ENCODE data around the gene OR8H2.
A peak's percentile ranks its signal among the peaks of the same experiment; 100 is the strongest.
"Not testable (repeated sequence)": the region's sequence is repeated elsewhere in the genome, so short reads cannot be mapped to it uniquely, and the experiment has no call there.

The OR8H2 gene, protein sequence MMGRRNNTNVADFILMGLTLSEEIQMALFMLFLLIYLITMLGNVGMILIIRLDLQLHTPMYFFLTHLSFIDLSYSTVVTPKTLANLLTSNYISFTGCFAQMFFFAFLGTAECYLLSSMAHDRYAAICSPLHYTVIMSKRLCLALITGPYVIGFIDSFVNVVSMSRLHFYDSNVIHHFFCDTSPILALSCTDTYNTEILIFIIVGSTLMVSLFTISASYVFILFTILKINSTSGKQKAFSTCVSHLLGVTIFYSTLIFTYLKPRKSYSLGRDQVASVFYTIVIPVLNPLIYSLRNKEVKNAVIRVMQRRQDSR

GRCh38 chr11:56103210-56103737 lies at the start of gene OR8H2:
Gene OR8H2 (plus strand): TSS chr11:56103687. CDS start chr11:56105043, 1,356 bp downstream.
- Histone ChIP-seq H3K4me1 (ENCODE audit: insufficient read depth, low read length) (no peaks in the 10 kb centered on the region), H3K9me3 (ENCODE audit: control insufficient read depth, insufficient read depth, low read length) (no peaks in the 10 kb centered on the region), H3K9ac (ENCODE audit: low read depth, low read length) (no peak within 1 kb of the TSS), H3K36me3 (ENCODE audit: insufficient read depth, low read length) (no peaks in the 10 kb centered on the region)

DNA sequence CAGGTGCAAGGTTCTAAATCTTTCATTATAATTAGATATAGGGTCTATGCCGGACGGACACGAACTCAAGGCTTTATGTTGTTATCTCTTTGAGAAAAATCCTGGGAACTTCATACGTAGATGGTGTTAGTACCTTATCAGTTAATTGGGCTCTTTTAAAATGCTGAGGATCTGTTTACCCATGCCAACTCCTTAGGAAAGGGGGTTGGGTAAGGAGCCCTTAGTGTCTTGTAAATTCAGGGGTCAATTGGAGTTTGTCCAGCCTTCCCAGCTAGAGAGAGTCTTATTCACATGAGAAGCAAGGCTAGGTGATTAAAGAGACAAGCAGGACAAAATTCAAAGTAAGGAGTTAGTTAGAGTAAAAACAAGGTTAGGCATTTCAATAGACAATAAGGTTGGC lies 47.1 kb upstream of the OR8H2 start:
- H3K9ac ChIP-seq (ENCODE audit: low read depth, low read length); H3K36me3 ChIP-seq (ENCODE audit: insufficient read depth, low read length); H3K9me3 ChIP-seq (ENCODE audit: control insufficient read depth, insufficient read depth, low read length): not testable (repeated sequence)
- peaks cover 19% of the 10 kb centered on the region for H3K4me1 ChIP-seq (ENCODE audit: insufficient read depth, low read length)

- not testable (repeated sequence) for H3K9me3 ChIP-seq (ENCODE audit: control insufficient read depth, insufficient read depth, low read length); H3K9ac ChIP-seq (ENCODE audit: low read depth, low read length); H3K36me3 ChIP-seq (ENCODE audit: insufficient read depth, low read length)
- H3K4me1 ChIP-seq (ENCODE audit: insufficient read depth, low read length) = peaks cover 19% of the 10 kb centered on the region
Measured at GRCh38 chr11:56057661-56058237, 45.7 kb upstream of the OR8H2 start.

DNA sequence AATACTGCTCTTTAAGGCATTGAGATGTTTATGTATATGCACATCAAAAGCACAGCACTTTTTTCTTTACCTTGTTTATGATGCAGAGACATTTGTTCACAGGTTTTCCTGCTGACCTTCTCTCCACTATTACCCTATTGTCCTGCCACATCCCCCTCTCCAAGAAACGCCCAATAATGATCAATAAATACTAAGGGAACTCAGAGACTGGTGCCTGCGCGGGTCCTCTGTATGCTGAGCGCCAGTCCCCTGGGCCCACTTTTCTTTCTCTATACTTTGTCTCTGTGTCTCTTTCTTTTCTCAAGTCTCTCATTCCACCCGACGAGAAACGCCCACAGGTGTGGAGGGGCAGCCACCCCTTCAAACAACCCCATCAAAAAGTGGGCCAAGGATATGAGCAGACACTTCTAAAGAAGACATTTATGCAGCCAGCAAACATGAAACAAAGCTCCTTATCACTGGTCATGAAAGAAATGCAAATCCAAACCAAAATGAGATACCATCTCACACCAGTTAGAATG lies 45.2 kb upstream of the OR8H2 start:
- peak overlapping the region; percentile 25 for H3K9ac ChIP-seq (ENCODE audit: low read depth, low read length)
- H3K9me3 ChIP-seq (ENCODE audit: control insufficient read depth, insufficient read depth, low read length); H3K36me3 ChIP-seq (ENCODE audit: insufficient read depth, low read length): not testable (repeated sequence)
- peaks cover 19% of the 10 kb centered on the region for H3K4me1 ChIP-seq (ENCODE audit: insufficient read depth, low read length)

DNA sequence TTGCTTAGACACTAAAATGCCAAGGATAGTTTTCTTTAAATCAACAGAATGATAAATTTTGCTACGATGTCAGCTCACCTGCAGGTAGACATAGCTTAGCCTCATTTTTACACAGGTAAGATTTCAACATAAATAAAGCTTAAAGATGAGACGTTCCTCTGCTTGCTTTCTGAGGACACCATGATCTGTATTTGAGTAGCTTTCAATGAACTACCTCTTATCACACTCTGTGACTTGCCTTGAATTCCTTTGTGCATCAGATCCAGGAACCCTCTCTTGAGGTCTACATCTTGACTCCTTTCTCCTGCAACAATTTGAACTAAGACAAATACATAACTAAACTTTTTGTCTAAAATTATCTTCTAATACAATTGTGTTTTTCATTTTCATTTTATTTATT lies 36.5 kb upstream of the OR8H2 start:
- no peaks in the 10 kb centered on the region for H3K9me3 ChIP-seq (ENCODE audit: control insufficient read depth, insufficient read depth, low read length)
- H3K36me3 ChIP-seq (ENCODE audit: insufficient read depth, low read length) = no peaks in the 10 kb centered on the region
- H3K4me1 ChIP-seq (ENCODE audit: insufficient read depth, low read length) = no peaks in the 10 kb centered on the region
- H3K9ac ChIP-seq (ENCODE audit: low read depth, low read length) = no peak overlapping the region

DNA sequence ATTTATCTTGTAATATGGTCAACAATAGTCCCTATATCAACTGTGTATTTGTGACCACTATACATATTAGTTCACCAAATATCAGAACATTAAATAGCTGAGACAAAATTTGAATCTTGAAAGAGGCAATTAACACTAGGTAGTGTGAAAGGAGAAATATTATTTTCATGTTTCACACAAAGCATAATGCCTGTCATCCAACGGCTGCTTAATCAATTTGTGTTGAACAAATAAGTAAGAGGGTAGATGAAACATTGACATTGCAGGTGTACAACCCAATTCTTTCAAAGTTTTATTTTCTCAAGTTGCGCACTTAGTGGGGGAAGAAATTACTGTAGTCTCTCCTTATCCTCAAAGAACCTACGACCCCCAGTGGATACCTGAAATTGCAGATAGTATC lies 13.8 kb upstream of the OR8H2 start:
- Histone ChIP-seq H3K36me3 (ENCODE audit: insufficient read depth, low read length) (no peaks in the 10 kb centered on the region), H3K9me3 (ENCODE audit: control insufficient read depth, insufficient read depth, low read length) (no peaks in the 10 kb centered on the region), H3K4me1 (ENCODE audit: insufficient read depth, low read length) (no peaks in the 10 kb centered on the region), H3K9ac (ENCODE audit: low read depth, low read length) (no peak overlapping the region)

- Histone ChIP-seq H3K4me1 (ENCODE audit: insufficient read depth, low read length) (no peaks in the 10 kb centered on the region), H3K36me3 (ENCODE audit: insufficient read depth, low read length) (no peaks in the 10 kb centered on the region), H3K9ac (ENCODE audit: low read depth, low read length) (no peak within 1 kb of the TSS), H3K9me3 (ENCODE audit: control insufficient read depth, insufficient read depth, low read length) (no peaks in the 10 kb centered on the region)
Measured at GRCh38 chr11:56093008-56093407, 10.5 kb upstream of the OR8H2 start, which contains the start of gene OR8I2. Gene OR8I2 (plus strand): TSS chr11:56093308. CDS start chr11:56093308, 0 bp downstream.

- H3K9ac ChIP-seq (ENCODE audit: low read depth, low read length) = no peak within 1 kb of the TSS
Measured at GRCh38 chr11:56122073-56122472, 18.6 kb downstream of the OR8H2 start, which contains the start of gene OR8H3. Gene OR8H3 (plus strand): TSS chr11:56122373. CDS start chr11:56122373, 0 bp downstream.

DNA sequence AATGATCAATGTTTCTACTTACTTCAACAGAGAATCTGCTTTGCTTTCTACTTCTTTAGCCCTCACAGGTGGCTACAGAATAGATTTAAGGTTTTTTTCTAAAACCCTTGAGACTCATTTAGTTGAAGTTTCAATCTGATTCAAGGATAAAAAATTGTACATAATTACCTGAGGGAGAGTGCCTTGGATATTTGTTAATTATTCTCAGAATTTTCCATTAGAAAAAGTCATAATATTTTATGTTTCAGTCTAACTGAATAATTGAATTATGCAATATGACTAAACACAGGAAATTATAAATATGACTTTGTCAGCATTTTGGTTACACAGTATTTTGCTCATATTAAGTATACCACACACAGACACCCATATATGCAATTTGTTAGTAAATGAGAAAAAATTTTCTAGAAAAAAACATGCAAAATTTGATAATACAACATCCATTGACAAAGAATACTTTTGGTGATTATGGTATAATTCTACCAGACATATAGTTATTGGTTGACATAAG lies 36.7 kb downstream of the OR8H2 start, which contains the start of gene OR8J3:
Gene OR8J3 (minus strand): TSS at position 51 of the 511 bp plus-strand sequence. CDS start 2,483 bp downstream, outside the sequence.
- Histone ChIP-seq H3K4me1 (ENCODE audit: insufficient read depth, low read length) (no peaks in the 10 kb centered on the region), H3K9ac (ENCODE audit: low read depth, low read length) (no peak within 1 kb of the TSS), H3K36me3 (ENCODE audit: insufficient read depth, low read length) (no peaks in the 10 kb centered on the region), H3K9me3 (ENCODE audit: control insufficient read depth, insufficient read depth, low read length) (no peaks in the 10 kb centered on the region)

More at GRCh38 chr11:56122073-56122472, 18.6 kb downstream of the OR8H2 start, which contains the start of gene OR8H3:
- no peaks in the 10 kb centered on the region for H3K36me3 ChIP-seq (ENCODE audit: insufficient read depth, low read length)
- H3K9me3 ChIP-seq (ENCODE audit: control insufficient read depth, insufficient read depth, low read length) = no peaks in the 10 kb centered on the region
- no peaks in the 10 kb centered on the region for H3K4me1 ChIP-seq (ENCODE audit: insufficient read depth, low read length)

- not testable (repeated sequence) for H3K9me3 ChIP-seq (ENCODE audit: control insufficient read depth, insufficient read depth, low read length); H3K9ac ChIP-seq (ENCODE audit: low read depth, low read length); H3K36me3 ChIP-seq (ENCODE audit: insufficient read depth, low read length); H3K4me1 ChIP-seq (ENCODE audit: insufficient read depth, low read length)
Measured at GRCh38 chr11:56143681-56144080, 40.2 kb downstream of the OR8H2 start.

- no peaks in the 10 kb centered on the region for H3K4me1 ChIP-seq (ENCODE audit: insufficient read depth, low read length)
- 0 out of 2 replicates have a peak, but pooled peaks cover 3% of the 10 kb centered on the region for H3K9me3 ChIP-seq (ENCODE audit: control insufficient read depth, insufficient read depth, low read length)
- H3K36me3 ChIP-seq (ENCODE audit: insufficient read depth, low read length) = no peaks in the 10 kb centered on the region
- no peak overlapping the region for H3K9ac ChIP-seq (ENCODE audit: low read depth, low read length)
Measured at GRCh38 chr11:56151376-56151775, 47.9 kb downstream of the OR8H2 start.

DNA sequence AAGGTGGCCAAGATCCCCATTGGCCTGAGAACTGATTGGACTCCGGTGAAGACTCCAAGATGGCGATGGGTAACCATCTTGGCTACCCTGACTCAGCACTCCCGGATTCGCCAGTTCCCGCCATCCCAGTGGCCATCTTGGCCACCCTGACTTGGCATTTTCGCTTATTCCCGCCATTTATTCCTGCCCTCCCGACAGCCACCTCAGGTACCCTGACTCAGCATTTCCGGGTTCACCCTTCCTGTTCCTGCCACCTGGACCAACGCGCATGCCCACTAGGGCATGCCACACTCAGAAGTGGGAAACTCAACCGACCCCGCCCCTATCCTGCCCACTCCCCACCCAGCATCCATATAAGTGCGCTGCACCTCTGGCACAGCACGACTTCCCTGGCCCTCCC lies 48.8 kb downstream of the OR8H2 start:
- Histone ChIP-seq H3K9me3 (ENCODE audit: control insufficient read depth, insufficient read depth, low read length) (0 out of 2 replicates have a peak, but pooled peaks cover 3% of the 10 kb centered on the region), H3K36me3 (ENCODE audit: insufficient read depth, low read length) (no peaks in the 10 kb centered on the region), H3K9ac (ENCODE audit: low read depth, low read length) (no peak overlapping the region), H3K4me1 (ENCODE audit: insufficient read depth, low read length) (no peaks in the 10 kb centered on the region)
